CD4-positive, alpha-beta T cell treated with Interleukin-17A for 1 hour (primary cell): ENCODE data around the gene CTDP1.

Source experiments
- DNase-seq: peaks from one replicate; pipeline ENCODE4 v3.0.0-alpha.2; 2020

Gene CTDP1

GRCh38 chr18:79644006-79644665, 35.5 kb upstream of the CTDP1 start:
- peak; percentile 70 for DNase-seq

- DNase-seq = no peak
Observed at GRCh38 chr18:79644666-79645057, 34.9 kb upstream of the CTDP1 start.

- no peak for DNase-seq
Observed at GRCh38 chr18:79645291-79645983, 34.2 kb upstream of the CTDP1 start.

DNA sequence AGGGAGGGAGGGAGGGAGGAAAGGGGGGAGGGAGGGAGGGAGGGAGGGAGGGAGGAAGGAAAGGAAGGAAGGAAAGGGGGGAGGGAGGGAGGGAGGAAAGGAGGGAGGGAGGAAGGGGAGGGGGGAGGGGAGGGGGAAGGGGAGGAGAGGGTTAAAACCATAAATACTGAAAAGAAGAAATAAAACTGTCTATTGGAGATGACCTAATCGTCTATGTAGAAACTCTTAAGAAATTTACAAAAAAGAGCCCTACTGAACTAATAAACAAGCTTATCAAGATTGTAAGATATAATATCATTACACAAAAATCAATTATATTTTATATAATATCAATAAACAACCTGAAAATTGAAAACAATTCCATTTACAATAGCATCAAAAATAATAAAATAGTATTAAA, 32.3 kb upstream of the CTDP1 start:
- DNase-seq = no peak

DNA sequence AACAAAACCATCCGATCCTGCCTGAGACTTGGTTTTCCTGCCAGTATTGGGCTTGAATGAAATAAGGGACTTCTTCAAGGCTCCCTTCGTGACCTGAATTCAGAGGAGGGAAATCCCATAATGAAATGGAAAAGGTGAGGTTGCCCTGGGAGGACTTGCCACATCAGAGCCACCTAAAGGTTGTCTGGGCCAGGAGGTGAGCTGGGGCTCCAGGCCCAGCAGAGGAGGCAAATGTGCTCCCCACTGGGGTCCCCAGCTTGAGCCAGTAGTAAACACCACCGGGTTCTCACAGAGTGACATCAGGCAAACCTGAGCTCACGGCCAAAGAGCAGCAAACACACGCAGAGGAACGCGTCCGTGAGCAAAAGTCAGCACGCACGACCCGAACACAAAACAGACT, 28.6 kb upstream of the CTDP1 start:
- no peak for DNase-seq

- DNase-seq = no peak
Observed at GRCh38 chr18:79657342-79657996, 22.1 kb upstream of the CTDP1 start.

GRCh38 chr18:79658366-79658765, 21.2 kb upstream of the CTDP1 start:
- no peak for DNase-seq

DNA sequence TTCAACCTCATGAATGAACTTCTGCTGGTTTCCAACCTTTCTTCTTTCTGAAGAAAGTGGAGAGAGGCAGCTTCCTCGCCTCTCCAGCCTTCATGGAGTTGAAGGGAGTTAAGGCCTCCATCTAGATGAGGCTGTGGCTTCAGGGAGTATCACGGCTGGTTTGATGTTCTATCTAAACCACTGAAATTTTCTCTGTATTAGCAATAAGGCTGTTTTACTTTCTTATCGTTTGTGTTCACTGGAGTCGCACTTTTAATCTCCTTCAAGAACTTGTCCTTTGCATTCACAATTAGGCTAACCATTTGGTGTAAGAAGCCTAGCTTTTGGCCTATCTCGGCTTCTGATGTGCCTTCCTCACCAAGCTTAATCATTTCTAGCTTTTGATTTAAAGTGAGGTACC, 19.9 kb upstream of the CTDP1 start:
- no peak for DNase-seq

GRCh38 chr18:79662034-79662433, 17.6 kb upstream of the CTDP1 start:
- no peak for DNase-seq

DNA sequence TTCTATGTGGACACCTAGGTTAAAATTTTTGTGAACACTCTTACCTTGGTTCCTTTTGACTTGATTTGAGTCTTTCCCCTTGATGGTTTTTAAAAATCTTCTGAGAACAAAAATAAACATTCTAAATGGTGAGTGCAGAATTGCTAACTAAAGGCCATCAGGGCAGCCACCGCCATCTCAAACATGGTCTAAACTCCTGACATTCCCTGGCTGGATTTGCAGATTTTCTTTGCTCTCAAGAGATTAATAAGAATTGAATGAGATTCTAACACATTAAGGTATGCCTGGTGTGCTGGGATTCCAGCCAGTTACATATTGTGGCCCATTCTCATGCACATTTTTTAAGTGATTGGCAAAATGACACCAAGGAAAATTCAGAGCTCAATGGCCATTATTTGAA, 17.2 kb upstream of the CTDP1 start:
- no peak for DNase-seq

DNA sequence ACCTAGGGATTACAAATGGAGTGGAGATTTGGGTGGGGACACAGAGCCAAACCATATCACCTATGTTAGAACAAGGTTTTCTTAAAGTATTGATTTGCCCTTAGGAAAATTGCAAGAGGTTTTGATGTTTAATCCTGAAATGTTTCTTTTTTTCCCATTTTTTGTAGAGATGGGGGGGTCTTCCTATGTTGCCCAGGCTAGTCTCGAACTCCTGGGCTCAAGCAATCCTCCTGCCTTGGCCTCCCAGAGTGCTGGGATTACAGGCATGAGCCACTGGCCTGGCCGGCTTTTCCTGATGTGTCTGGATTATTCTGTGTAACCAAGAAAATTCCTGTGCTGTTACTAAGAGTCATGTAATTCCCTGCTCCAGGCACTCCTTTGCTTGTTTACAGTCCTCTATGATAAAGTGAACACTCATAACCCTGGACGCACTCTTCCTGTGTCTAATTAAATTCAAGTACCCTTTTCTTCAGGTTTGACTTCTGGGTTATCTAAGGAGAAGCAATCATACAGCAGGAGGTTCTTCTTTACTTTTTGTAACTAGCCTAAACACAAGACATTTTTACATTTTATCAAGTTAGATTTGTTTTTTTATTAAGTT, 15.0 kb upstream of the CTDP1 start:
- no peak for DNase-seq

DNA sequence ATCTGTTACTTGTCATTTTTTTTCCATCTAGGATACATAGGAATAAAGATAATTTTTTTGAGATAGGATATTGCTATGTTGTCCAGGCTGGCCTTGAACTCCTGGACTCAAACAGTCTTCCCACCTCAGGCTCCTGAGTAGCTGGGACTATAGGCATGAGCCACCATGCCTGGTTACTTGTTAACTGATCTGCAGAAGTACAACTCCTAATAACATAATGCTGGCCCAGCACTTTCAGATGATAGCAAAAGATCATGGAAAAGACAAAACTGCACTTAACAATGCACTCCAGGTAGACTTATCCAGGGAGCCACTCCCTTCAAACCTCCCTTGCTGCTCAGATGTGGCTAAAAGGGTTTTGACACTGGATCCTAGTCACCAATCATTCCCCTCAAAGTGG, 11.4 kb upstream of the CTDP1 start:
- DNase-seq = no peak

GRCh38 chr18:79672490-79673276, 6.9 kb upstream of the CTDP1 start:
- no peak for DNase-seq

GRCh38 chr18:79677221-79677620, 2.4 kb upstream of the CTDP1 start:
- DNase-seq = no peak

- DNase-seq = no peak
Observed at GRCh38 chr18:79677840-79678239, 1.8 kb upstream of the CTDP1 start.

DNA sequence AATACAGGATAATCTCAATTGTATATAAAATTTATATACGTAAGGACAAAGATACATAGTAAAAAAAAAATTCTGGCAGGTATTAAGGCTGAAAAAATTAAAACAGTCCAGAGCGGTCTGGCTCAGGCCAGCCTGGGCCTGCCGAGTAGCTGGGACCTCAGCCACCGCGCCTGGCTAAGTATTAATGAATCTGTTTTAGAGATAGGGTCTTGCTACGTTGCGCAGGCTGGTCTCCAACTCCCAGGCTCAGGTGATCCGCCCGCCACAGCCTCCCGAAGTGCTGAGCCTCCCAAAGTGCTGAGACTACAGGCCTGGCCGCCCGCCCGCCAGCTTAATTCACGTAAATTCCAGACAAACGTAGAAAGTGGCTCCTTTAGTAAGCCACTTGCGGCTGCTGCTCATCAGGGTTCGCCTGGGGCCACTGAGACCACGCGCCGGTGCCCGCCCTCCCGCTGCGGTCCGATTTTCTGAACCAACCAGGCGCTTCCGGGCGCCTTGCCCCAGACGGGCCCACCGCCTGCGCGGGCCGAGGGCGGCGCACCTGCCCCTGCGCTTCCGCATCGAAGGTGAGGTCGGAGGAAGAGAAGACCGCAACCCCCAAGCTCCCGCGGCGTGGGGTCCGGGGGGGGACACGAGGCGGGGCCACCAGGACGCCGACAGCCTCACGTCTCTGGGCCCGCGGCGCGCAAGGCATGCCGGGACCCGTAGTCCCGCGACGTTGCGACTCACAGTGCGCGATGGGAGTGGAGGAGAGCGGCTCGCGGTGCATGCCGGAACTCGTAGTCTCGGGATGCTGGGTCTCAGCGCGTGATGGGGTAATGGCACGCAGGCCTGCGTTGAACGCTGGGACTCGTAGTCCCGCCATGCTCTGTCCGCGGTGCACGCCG, 695 bp upstream of the CTDP1 start:
- DNase-seq = peak; percentile 99

- peak; percentile 59 for DNase-seq
Observed at GRCh38 chr18:79680100-79680879, 687 bp downstream of the CTDP1 start.

DNA sequence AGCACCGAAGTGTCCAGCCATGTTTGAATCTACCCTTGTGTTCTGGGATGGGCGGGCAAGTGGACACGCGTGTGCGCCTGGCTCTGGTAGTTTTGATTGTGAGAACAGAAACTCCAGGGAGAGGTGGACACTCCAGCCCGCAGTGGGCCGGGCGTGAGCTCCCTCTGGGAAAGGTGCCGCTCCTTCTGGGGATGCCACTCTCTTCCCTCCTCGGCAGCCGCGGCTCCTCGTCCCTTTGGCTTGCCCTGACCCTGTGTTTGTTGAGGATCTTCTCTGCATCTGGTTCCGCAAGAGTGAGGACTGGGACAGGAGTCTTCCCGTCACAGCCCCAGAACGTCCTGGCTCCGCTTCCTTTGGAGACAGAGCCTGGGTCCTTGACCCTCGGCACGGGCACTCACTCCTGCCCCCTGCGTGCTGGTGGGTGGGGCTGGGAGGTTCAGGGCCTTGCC, 1.3 kb downstream of the CTDP1 start:
- no peak for DNase-seq

GRCh38 chr18:79681484-79682387, 2.1 kb downstream of the CTDP1 start:
- peak; percentile 66 for DNase-seq

GRCh38 chr18:79682481-79682880, 2.9 kb downstream of the CTDP1 start:
- DNase-seq = no peak
